GM18909 (cell line): Measurements from ENCODE around the gene KANSL1.
"Not testable (repeated sequence)": the region's sequence is repeated elsewhere in the genome, so short reads cannot be mapped to it uniquely, and the experiment has no call there.

Experiments
- ATAC-seq: cut with Tn5 transposase; IDR thresholded peaks from one replicate; pipeline ENCODE4 v1.9.1; 2021; ENCODE audit warnings: mild to moderate bottlenecking; ENCODE audit not compliant: unreplicated experiment, poor library complexity

Gene KANSL1

DNA sequence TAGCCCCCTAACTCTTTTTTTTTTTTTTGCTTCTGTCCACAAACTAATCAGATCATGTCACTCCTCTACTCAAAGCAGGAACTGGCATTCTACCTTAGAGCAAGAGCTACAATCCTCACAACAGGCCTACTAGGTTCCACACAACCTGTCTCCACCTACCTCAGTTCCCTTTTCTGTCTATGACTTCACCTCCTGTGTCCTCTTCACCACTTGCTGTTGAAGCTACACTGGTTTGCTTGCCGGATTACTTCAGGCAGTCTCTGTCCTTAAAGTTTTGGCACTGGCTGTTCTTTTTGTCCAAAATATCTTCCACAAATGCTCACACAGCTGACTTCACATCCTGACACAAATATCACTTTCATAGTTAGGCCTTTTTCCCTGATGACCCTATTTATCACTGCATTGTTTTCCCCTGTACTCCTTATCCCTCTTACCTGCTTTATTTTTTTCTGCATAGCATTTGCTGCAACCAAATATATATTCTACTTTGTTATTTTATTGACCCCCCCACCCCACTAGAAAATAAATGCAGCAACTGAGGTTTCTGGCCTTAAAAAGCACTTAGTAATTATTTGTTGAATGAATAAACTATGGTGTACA is 72.0 kb downstream of the KANSL1 start:
- ATAC-seq, result no peak

GRCh38 chr17:46120537-46120936 is 72.7 kb downstream of the KANSL1 start:
- ATAC-seq, result no peak

DNA sequence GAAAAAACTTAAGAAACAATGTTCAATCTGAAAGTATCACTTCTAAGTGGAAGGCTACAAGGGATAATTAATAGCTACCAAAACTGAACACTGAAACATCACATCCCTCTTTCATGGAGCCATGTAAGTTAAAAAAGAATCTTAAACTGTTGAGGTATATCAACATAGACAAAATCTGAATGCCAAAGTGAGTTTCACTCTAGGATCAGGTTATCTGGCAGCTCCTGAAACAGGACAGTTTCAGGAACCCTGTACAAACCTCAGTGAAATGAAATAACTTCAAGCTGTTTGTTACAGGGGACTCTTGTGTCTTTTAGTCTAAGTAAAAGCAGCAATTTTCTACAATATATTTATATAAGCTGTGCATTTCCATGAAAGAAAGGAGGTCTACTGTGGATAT is 73.2 kb downstream of the KANSL1 start:
- no peak for ATAC-seq

DNA sequence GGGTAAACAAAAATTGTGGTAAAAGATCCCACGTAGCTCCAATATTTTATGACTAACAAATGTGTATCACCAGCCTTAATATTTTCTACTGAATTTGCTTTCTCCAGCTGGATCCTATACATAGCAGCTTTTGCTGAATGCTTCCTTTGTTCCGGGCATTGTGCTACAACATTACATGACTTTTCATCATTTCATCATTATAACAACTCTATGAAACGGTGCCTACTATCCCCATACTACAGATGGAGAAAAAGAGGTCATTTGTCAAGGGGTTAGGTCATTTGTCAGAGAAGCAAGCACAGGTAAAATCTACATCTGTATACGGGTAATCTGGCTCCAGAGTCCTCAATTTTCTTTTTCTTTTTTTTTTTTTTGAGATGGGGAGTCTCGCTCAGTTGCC is 74.3 kb downstream of the KANSL1 start:
- no peak for ATAC-seq

GRCh38 chr17:46117850-46118696 is 75.2 kb downstream of the KANSL1 start:
- ATAC-seq, result no peak

- no peak for ATAC-seq
These were observed 76.1 kb downstream of the KANSL1 start for GRCh38 chr17:46117117-46117516.

DNA sequence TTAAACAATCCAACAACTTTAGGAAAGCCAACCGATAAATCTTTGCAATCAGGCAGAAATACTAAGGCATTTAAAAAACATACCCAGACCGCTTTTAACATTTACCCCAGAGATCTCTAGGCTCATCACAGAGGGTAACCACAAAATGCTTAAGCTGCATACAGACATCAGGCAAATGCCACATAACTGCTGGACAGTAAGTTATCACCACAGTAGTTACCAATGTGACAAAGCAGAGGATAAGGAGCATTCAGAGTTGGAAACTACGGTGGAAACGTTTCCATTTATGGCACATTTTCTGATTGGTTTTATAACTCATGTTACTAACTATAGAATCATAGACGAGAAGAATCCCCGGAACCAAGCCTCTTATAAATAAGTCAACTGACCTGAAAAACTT is 77.5 kb downstream of the KANSL1 start:
- no peak for ATAC-seq

DNA sequence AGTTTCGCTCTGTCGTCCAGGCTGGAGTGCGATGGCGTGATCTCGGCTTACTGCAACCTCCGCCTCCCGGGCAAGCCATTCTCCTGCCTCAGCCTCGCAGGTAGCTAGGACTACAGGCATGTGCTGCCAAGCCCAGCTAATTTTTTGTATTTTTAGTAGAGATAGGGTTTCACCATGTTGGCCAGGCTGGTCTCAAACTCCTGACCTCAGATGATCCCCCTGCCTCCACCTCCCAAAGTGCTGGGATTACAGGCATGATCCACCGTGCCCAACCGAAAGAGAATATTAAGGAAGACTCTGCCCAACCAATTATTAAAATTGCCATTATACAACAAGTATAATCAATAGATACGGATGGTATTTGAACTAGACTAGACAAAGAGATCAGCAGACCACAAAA is 82.0 kb downstream of the KANSL1 start:
- not testable (repeated sequence) for ATAC-seq

- ATAC-seq, result no peak
These were observed 83.0 kb downstream of the KANSL1 start for GRCh38 chr17:46110219-46110618.

- no peak for ATAC-seq
These were observed 83.5 kb downstream of the KANSL1 start for GRCh38 chr17:46109603-46110189.

DNA sequence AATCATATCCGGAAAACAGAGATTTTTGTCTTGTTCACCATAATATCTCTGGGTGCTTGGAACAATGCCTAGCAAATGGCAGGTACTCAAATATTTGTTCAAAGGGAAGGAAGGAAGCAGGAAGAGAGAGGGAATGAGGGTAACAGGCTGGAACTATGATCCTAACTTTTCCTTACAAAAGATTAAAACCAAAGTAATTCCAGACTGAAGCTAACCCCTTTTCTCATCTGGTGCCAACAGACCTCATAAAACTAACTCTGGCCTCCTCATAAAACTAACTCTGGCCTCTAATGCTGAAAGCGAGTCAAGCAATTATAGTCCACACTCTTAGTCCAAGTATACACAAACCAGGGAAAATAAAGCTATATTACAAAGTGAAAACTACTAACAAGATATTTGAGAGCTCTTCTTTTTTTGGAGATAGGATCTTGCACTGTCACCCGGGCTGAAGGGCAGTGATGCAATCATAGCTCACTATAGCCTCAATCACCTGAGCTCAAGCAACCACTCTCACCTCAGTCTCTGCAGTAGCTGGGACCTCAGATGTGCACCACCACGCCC is 84.6 kb downstream of the KANSL1 start:
- ATAC-seq, result no peak

GRCh38 chr17:46108120-46108519 is 85.1 kb downstream of the KANSL1 start:
- ATAC-seq, result no peak

DNA sequence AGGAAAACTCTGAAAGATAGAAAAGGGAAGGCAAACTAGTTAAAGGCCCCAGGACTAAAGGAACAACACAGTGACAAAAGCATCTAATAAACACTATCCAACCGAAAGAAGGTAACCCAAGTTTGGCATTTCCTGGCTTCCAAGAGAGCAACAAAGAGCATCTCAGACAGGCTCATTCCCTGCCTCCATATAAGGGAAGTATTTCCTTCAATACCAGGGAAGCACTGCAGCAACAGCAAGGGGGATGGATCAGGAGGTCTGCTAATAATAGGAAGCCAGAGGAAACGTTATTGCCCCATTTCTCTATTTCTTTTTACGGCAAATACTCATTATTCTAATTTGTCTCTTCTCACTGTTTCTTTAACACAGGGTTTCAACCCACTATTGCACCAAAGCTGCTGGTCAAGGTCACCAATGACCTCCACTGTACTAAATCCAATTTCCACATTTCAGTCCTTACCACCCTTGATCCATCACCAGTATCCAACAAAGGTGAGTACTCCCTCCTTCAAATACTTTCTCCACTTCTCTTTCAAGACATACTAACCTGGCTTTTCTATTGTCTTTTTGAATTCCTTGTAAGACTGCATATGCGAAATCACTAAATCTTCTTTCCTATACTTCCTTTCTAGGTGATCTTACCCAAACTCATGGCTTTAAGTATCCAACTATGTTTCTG is 86.1 kb downstream of the KANSL1 start:
- ATAC-seq, result no peak

GRCh38 chr17:46102806-46103205 is 90.4 kb downstream of the KANSL1 start:
- not testable (repeated sequence) for ATAC-seq

DNA sequence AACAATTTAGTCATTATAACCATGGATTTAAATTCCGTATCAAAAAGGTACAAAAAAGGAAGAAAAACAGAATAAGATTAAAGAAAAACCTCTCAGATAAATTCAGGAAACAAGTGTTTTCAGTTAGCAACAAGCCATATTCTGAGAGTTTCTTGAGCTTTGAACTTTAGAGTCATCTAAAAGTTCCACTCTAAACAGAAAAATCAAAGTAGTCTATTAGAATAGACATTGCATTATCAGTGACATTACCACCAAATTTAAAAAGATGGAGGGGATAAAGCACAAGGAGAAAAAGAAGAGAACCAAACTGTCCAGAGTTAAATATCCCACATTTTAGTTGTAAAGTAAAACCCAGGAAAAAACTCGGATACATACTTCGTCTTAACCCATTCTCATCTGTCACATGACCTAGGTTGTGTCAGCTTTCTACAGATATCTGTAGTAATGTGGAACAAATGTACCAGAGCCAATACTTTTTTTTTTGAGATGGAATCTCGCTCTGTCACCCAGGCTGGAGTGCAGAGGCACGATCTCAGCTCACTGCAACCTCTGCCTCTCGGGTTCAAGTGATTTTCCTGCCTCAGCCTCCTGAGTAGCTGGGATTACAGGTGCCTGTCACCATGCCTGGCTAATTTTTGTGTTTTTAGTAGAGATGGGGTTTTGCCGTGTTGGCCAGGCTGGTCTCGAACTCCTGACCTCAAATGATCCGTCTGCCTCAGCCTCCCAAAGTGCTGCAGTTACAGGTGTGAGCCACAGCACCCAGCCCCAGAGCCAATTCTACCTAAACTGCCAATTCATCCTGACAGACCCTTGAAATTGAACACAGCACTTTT is 91.2 kb downstream of the KANSL1 start:
- ATAC-seq, result not testable (repeated sequence)

DNA sequence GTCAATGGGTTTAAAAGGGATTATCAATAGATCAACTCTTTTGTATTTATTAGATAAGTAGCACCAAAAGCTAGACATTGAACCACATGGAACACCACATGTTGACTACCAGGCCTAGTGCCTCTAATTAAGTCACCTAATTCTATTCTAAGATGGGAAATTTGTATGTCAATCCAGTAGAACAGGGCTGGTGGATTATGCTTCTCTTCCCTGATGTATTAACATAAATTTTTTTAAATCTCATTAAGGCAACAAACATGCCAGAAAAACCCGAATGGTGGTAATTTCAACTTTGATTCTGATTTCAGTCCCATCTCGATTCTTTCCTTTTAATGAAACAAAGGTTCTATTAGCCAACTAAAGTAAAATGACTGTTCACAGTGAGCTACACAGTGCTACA is 92.6 kb downstream of the KANSL1 start:
- ATAC-seq, result no peak

- ATAC-seq, result no peak
These were observed 93.4 kb downstream of the KANSL1 start for GRCh38 chr17:46099865-46100264.

- ATAC-seq, result no peak
These were observed 95.7 kb downstream of the KANSL1 start for GRCh38 chr17:46097497-46097896.

DNA sequence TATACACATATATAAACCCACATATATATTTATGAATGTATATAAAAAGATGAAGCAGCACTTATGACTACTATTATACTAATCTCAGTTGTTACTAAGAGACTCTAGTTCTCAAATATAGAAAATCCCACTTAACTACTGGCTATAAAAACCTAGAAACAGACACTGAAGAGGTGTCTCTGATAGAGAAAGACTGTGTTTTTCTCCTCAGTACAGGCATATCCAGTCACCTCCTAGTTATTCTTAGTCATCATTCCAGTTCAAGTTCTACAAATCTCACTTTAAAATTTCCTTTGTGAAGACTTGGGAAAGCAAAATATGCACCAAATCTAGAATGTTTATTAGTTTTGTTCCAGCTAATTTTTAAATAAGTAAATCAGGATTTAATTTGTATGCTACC is 100.2 kb downstream of the KANSL1 start:
- no peak for ATAC-seq

GRCh38 chr17:46090871-46091270 is 102.4 kb downstream of the KANSL1 start:
- no peak for ATAC-seq
